GM19193 (cell line): ENCODE results near the gene CFAP46.

Experiments used
- POLR2A ChIP-seq: IDR thresholded peaks from 4 replicates; pipeline ENCODE4 v1.6.1; 2011; ENCODE audit not compliant: insufficient read depth, insufficient read length; ENCODE audit errors: extremely low read depth

Gene CFAP46

DNA sequence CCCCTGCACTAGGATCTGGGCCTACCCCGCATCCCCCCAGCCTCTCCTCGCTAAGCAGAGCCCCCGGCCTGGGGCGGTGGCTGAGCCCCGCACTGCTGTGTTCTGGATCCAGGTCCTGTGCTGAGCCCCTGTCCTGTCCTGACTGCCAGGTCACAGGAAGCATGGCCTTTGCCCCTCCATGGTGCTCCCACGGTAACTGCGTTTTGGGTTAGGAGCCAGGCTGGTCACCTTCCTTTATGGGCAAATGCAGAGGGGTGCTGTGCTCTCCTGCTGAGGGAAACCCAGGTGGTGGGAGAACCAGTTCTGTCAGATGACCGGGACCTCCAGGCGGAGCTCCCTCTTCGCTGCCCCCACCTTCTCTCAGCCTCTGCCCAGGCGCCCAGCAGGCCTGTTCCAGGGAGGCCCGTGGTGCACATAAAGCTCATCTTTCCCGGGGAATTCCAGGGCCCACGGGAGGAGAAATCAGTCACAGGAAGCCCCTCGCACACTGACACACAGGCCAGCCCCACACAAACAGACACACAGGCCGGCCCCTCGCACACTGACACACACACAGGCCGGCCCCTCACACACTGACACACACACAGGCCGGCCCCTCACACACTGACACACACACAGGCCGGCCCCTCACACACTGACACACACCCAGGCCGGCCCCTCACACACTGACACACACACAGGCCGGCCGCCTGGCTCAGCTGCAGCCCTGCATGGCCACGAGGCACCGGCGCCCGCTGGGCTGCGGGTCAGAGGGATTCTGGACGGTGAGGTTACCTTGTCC, 75.6 kb downstream of the CFAP46 start:
- TF ChIP-seq POLR2A, result no peak

GRCh38 chr10:132865851-132866600, 76.3 kb downstream of the CFAP46 start:
- TF ChIP-seq POLR2A, result no peak

DNA sequence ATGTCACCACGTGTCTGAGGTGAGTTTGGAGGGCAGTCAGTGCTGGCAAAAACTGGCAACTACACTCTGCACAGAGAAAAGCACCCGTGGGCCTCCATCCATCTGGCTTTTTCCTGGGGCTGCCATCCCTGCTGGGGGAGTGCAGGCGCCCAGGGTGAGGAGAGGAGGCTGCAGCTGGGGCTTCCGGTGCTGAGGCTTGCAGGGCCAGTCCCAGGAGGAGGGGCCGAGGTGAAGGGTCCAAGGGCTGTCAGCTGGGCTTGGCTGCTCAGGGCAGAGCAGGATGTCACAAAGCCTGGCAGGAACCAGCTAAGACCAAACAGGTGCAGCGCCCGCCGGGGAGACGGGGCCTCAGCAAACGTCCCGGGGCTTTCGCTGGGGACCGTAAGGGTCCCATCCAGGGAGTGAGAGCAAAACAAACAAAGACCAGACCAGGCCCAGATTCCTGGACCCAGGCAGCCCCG, 77.2 kb downstream of the CFAP46 start:
- TF ChIP-seq POLR2A, result no peak

- no peak for TF ChIP-seq POLR2A
Measured at GRCh38 chr10:132862485-132863420, 79.6 kb downstream of the CFAP46 start.

GRCh38 chr10:132861884-132862461, 80.4 kb downstream of the CFAP46 start:
- no peak for TF ChIP-seq POLR2A

DNA sequence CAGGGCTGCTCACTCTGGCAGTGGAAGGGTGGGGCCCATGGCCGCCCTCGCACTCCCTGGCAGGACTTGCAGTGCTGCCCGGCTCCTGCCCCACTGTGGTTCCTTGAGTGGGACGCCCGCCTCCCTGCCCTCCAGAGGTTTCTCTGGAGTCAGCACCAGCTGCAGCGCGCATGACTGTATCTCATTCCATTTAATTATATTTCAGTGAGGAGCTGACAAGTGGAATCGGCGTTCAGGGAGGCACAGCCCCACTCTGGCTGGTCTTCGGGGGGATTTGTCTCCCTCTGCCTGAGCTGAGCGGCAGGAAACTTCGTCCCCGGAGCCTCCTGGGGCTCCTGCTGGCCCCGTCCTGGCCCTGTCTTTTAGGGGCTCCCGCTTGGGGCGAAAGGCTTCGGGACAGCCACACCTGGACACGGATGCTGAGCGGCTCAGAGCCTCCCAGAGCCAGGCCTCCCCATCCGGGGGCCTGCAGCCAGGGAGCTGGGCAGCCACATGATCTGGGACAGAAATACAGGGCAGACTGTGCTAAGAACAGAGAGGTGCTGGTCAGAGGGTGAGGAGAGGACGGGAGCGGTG, 81.2 kb downstream of the CFAP46 start:
- no peak for TF ChIP-seq POLR2A

DNA sequence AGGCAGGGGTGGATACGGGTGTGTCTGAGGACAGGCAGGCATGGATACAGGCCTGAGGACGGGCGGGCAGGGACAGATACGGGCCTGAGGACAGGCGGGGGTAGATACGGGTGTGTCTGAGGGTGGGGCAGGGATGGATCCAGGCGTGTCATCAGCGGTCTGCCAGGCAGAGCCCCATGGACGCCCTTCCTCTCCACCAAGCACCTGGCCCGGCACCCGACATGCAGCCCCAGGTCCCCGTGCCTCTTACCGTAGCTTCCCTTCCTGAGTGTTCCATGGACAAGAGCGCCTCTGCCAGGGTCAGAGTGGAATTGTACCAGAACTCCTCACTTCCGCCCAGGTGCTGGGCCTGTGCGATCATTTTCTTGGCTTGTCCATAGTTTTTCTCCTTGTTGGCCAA, 81.8 kb downstream of the CFAP46 start:
- TF ChIP-seq POLR2A, result no peak

GRCh38 chr10:132859084-132859855, 83.1 kb downstream of the CFAP46 start:
- no peak for TF ChIP-seq POLR2A

- no peak for TF ChIP-seq POLR2A
Measured at GRCh38 chr10:132858121-132859081, 84.0 kb downstream of the CFAP46 start.

- no peak for TF ChIP-seq POLR2A
Measured at GRCh38 chr10:132856869-132857524, 85.4 kb downstream of the CFAP46 start.

DNA sequence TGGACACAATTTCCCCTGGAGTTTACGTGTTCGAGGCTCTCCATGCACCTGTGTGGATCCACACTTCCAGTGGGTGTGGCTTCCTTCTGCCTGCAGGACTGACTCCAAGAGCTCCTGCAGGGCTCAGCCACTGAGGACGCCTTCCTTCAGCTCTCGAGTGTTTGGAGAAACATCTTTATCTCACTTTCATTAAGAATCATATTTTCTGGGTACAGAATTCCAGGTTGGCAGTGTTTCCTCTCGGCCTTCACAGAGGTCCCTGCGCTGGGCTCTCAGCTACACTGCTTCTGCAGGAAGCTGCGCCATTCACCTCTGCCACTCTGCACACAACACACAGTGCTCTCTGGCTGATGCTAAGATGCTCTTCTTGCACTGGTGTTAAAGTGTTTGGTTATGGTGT, 86.5 kb downstream of the CFAP46 start:
- TF ChIP-seq POLR2A, result no peak

- no peak for TF ChIP-seq POLR2A
Measured at GRCh38 chr10:132851451-132851850, 90.9 kb downstream of the CFAP46 start.

DNA sequence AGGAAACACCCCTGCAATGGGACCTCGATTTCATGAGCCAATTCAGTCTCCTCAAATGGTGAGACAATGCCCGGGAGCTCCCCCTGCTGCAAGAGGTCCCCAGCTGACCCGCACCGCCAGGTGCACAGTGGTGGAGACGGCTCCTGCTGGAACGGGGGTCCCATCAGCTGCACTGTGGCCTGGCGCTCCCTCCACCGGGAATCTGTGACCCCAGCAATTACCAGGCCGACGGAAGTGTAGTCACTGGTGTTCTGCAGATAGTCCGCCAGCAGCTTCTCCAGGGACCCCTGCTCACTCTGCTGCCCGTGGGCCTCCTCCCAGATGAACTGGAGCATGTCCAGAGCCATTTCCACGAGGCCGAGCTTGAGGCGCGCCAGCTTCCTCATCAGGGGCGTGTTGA, 91.5 kb downstream of the CFAP46 start:
- no peak for TF ChIP-seq POLR2A

- TF ChIP-seq POLR2A, result no peak
Measured at GRCh38 chr10:132850246-132850645, 92.1 kb downstream of the CFAP46 start.
